PC-9 (cell line): ENCODE measurements around the gene ICAM2.

Experiments
- CTCF ChIP-seq: fragments of 200-600 bp; sonication (generic); conservative IDR thresholded peaks from 2 replicates; pipeline ENCODE4 v1.6.1; 2017; ENCODE audit warnings: mixed run types, antibody characterized with exemption, mild to moderate bottlenecking, moderate library complexity
- EZH2 ChIP-seq: fragments of 200-600 bp; sonication (generic); IDR thresholded peaks from 2 replicates; pipeline ENCODE4 v1.8.0; 2017; ENCODE audit warnings: antibody characterized with exemption, low read depth

DNA sequence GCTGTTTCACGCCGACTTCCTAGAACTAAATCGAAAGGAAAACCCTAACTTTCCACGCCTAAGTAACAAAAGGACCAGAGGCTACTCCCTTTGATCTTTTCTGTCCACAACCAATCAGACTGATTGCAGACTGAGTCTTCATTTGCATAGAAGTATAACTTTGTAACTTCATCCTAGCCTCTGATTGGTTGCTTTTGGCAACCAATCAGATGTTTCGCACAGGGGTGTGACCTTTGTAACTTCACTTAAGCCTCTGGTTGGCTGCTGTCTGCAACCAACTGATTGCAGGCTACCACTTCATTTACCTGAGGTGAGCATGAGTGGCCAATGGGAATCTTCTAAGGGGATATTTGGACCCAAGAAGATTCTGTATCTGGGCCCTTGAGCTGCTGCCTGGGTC lies 17.4 kb upstream of the ICAM2 start:
- TF ChIP-seq CTCF (no peak), EZH2 (no peak)
